HL-60 (cell line): Measurements from ENCODE around the gene QSOX1.

ENCODE experiments used
- DNase-seq, 2 experiments: peaks; one replicate each; pipeline ENCODE4 v3.0.0-alpha.2; 2010 to 2020; ENCODE audit warnings: low read depth in 1 of 2, low spot score in 1 of 2
- H3K27ac ChIP-seq: fragments of 250-450 bp; sonication (Bioruptor Pico); replicated peaks from 2 replicates; pipeline ENCODE4 v1.5.1; 2020; ENCODE audit warnings: mild to moderate bottlenecking, moderate library complexity
- H3K27me3 ChIP-seq: fragments of 250-450 bp; sonication (Bioruptor Pico); 2 replicates; pipeline ENCODE4 v1.5.1; 2021; ENCODE audit warnings: mild to moderate bottlenecking, moderate library complexity; ENCODE audit not compliant: insufficient read depth, poor library complexity, severe bottlenecking
- H3K4me3 ChIP-seq: replicated peaks from 2 replicates; pipeline ENCODE4 v1.5.1; 2011; ENCODE audit warnings: mild to moderate bottlenecking, control low read depth, low read length; ENCODE audit not compliant: insufficient read depth
- GABPA ChIP-seq: IDR thresholded peaks from 2 replicates; pipeline ENCODE4 v1.6.1; 2012; ENCODE audit warnings: low read depth
- POLR2AphosphoS5 ChIP-seq: IDR thresholded peaks from 2 replicates; pipeline ENCODE4 v1.6.1; 2012; ENCODE audit warnings: low read depth
- SPI1 ChIP-seq: IDR thresholded peaks from 2 replicates; pipeline ENCODE4 v1.6.1; 2012; ENCODE audit warnings: low read depth, mild to moderate bottlenecking, borderline replicate concordance
- TF ChIP-seq, protein P1 (sequence below): IDR thresholded peaks from 2 replicates; pipeline ENCODE4 v1.6.1; 2012; ENCODE audit warnings: low read depth; ENCODE audit not compliant: insufficient replicate concordance
- TF ChIP-seq, protein P2 (sequence below): IDR thresholded peaks from one replicate; pipeline ENCODE4 v1.5.1; 2011; ENCODE audit warnings: low read length, control low read depth, inconsistent platforms; ENCODE audit not compliant: insufficient read depth

The QSOX1 gene

DNA sequence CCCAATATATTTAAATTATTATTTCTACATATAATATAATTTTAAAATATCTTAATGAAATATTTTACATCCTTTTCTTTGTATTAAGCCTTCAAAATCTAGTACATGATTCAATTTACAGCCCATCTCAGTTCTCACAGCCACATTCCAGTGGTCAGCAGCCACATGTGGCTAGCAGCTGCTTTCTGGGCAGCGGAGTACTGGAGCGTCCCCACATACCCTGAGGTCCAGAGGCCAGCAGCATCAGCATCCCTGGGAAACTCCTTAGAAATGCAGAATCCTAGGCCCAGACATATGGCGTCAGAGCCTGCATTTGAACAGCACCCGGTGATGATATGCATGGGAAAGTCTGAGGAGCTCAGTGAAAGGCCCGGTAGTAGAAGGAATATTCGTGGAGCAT is 66.8 kb downstream of the QSOX1 start:
- no peak overlapping the region for H3K27ac ChIP-seq
- peaks cover 5% of the 10 kb centered on the region for H3K27me3 ChIP-seq
- H3K4me3 ChIP-seq = no peak overlapping the region
- DNase-seq = no peak
- TF ChIP-seq, protein P1, sequence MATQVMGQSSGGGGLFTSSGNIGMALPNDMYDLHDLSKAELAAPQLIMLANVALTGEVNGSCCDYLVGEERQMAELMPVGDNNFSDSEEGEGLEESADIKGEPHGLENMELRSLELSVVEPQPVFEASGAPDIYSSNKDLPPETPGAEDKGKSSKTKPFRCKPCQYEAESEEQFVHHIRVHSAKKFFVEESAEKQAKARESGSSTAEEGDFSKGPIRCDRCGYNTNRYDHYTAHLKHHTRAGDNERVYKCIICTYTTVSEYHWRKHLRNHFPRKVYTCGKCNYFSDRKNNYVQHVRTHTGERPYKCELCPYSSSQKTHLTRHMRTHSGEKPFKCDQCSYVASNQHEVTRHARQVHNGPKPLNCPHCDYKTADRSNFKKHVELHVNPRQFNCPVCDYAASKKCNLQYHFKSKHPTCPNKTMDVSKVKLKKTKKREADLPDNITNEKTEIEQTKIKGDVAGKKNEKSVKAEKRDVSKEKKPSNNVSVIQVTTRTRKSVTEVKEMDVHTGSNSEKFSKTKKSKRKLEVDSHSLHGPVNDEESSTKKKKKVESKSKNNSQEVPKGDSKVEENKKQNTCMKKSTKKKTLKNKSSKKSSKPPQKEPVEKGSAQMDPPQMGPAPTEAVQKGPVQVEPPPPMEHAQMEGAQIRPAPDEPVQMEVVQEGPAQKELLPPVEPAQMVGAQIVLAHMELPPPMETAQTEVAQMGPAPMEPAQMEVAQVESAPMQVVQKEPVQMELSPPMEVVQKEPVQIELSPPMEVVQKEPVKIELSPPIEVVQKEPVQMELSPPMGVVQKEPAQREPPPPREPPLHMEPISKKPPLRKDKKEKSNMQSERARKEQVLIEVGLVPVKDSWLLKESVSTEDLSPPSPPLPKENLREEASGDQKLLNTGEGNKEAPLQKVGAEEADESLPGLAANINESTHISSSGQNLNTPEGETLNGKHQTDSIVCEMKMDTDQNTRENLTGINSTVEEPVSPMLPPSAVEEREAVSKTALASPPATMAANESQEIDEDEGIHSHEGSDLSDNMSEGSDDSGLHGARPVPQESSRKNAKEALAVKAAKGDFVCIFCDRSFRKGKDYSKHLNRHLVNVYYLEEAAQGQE = no peak
- TF ChIP-seq, protein P2, sequence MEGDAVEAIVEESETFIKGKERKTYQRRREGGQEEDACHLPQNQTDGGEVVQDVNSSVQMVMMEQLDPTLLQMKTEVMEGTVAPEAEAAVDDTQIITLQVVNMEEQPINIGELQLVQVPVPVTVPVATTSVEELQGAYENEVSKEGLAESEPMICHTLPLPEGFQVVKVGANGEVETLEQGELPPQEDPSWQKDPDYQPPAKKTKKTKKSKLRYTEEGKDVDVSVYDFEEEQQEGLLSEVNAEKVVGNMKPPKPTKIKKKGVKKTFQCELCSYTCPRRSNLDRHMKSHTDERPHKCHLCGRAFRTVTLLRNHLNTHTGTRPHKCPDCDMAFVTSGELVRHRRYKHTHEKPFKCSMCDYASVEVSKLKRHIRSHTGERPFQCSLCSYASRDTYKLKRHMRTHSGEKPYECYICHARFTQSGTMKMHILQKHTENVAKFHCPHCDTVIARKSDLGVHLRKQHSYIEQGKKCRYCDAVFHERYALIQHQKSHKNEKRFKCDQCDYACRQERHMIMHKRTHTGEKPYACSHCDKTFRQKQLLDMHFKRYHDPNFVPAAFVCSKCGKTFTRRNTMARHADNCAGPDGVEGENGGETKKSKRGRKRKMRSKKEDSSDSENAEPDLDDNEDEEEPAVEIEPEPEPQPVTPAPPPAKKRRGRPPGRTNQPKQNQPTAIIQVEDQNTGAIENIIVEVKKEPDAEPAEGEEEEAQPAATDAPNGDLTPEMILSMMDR = no peak
- no peak for TF ChIP-seq GABPA
- no peak for TF ChIP-seq POLR2AphosphoS5
- TF ChIP-seq SPI1 = no peak

DNA sequence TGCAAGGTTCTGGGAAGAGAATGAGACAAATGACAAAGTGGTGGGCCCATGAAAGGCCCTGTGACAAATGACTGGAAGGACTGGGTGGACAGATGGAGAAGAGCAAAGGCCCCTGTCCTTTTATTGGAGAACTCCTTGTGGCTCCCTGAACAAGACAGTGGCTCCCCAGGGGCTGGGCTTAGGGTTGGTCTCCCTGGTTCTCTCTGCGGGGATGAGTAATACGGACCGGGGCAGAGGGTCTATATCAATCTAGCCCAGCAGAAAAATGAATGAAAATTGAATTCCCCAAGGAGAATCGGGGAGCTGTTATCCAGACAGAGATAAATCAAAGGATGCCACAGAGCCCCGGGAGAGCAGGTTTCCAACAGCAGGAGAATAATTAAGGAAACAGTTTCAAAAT is 70.2 kb downstream of the QSOX1 start:
- TF ChIP-seq POLR2AphosphoS5 (no peak), GABPA (no peak), SPI1 (no peak)
- TF ChIP-seq, protein P2 = no peak
- TF ChIP-seq, protein P1 = no peak
- DNase-seq = no peak
- Histone ChIP-seq H3K27ac (no peak overlapping the region), H3K27me3 (peaks cover 26% of the 10 kb centered on the region), H3K4me3 (no peak overlapping the region)

DNA sequence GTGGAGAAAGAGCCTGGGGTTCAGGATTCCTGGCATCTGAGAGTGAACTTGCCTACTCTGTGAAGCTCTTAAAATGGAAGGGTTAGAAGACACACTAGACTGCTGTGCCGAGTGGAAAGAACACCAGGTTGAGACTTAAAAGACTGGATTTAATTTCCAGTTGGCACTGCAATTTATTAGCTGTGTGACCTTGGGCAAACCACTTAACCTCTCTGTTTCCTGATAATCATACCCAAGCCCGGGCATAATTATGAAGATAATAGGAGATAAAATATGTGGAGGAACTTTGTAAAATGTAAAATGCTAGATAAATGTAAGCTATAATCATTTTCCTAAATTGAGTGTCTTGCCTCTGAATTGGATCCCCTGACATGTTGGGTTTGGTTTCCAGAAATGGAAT is 70.7 kb downstream of the QSOX1 start:
- Histone ChIP-seq H3K27ac (no peak overlapping the region), H3K27me3 (peaks cover 26% of the 10 kb centered on the region), H3K4me3 (no peak overlapping the region)
- DNase-seq = no peak
- TF ChIP-seq, protein P1 = no peak
- no peak for TF ChIP-seq GABPA
- TF ChIP-seq POLR2AphosphoS5 = no peak
- TF ChIP-seq SPI1 = no peak
- TF ChIP-seq, protein P2 = no peak
